Measurements from ENCODE around the gene RRBP1. TPM values are rescaled to one million over a fixed set of nuclear protein-coding genes. Genes with fewer than 3 reads are reported as not detected.

The RRBP1 gene
- total and polyA plus RNA-seq, 2 donors (not counting 3 experiments of a cell fraction or from before 2014, with no cell fraction given): 50.3 to 236 TPM

DNA sequence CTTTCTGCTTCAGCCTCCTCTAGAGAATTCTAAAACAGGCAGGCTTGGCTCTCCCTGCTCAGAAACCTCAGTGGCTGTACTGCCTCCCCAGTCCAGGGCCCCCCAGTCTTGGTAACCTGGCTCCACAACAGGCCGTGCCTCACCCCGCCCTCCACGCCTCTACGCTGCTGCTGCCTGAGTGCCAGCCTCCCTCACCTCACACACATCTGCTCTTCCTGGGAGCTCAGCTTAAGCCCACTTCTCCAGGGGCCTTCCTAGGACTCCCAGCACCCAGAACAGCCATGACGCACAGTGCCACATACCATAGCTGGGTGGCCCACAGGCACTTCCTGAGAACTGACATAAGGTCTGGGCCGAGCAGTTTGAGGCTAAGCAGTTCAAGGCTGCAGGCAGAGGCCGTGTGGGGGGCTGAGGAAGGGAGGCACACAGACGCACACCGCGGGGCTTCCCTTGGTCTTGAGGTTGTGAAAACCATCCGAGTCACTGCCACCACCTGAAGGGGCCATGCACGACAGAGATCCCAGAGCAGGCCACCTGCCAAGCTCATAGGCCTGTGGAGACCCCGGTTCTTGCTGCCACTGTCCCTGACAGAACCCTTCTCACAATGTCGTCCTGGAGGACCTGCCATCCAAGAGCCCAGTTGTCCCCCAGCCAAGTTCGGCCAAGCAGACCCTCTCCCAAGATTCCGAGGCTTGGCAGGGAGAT, 69.6 kb downstream of the RRBP1 start:
- H3K4me2 ChIP-seq (ENCODE audit: insufficient read depth, low read length): no peak overlapping the region
- POLR2A ChIA-PET: no interaction called here
- peak overlapping the region; percentile 15 for H3K27ac ChIP-seq (ENCODE audit: insufficient read depth, low read depth, low read length)
- intact Hi-C loops (cut with micrococcal nuclease) (loop anchor here (1.0 kb wide), 2 partner anchors 81 to 107 kb away; partner anchors contain the start of gene BFSP1), dilution Hi-C loops (cut with MboI; ENCODE audit: extremely low pct_ligation_motif_present, low sequenced_read_pairs) (no loop called here)
- CTCF ChIA-PET: interaction anchor here (0.9 to 7.7 kb wide), 3 partner anchors 43 to 107 kb away, joined by 3 to 89 read pairs (median 8); partner anchors contain the start of gene DSTN
- H2AFZ ChIP-seq (ENCODE audit: low read depth, low read length): no peak overlapping the region
- H4K20me1 ChIP-seq (replicated peaks; ENCODE audit: control insufficient read depth, extremely low read depth, insufficient read depth, low read length): no peaks in the 10 kb centered on the region
- FAIRE-seq: no peak
- TF ChIP-seq FOS (IDR thresholded peaks at IDR 0.05; ENCODE audit: borderline replicate concordance, insufficient read depth, low read length): no peak
- peak; percentile 14 for TF ChIP-seq POLR2AphosphoS5 (IDR thresholded peaks at IDR 0.05; ENCODE audit: insufficient read depth, low read depth, low read length)
- TF ChIP-seq, protein P1, sequence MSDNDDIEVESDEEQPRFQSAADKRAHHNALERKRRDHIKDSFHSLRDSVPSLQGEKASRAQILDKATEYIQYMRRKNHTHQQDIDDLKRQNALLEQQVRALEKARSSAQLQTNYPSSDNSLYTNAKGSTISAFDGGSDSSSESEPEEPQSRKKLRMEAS (IDR thresholded peaks at IDR 0.05; ENCODE audit: insufficient read depth, insufficient read length): no peak
- H3K4me1 ChIP-seq (ENCODE audit: control insufficient read depth, extremely low read depth, insufficient read depth, low read length): no peaks in the 10 kb centered on the region
- H3K9ac ChIP-seq (replicated peaks; ENCODE audit: extremely low read depth, insufficient read depth, low read length): no peak overlapping the region
- H3K4me3 ChIP-seq (replicated peaks in 1 of 3; ENCODE audit: insufficient read depth in 1 of 3, low read depth in 1 of 3, low read length in 3 of 3): no peak overlapping the region
- BruUV-seq (replicated peaks): TSS peak; percentile 1
- H3K27me3 ChIP-seq (ENCODE audit: control insufficient read depth in 2 of 2, insufficient read depth in 2 of 2, low read length in 2 of 2): no peaks in the 10 kb centered on the region
- no peak for DNase-seq (ENCODE audit: low read depth, low spot score)
- no peaks in the 10 kb centered on the region for H3K9me1 ChIP-seq (replicated peaks; ENCODE audit: control insufficient read depth, extremely low read depth, insufficient read depth, low read length)
- no peaks in the 10 kb centered on the region for H3K9me3 ChIP-seq (replicated peaks; ENCODE audit: control insufficient read depth, insufficient read depth, low read length)
- H3K36me3 ChIP-seq (ENCODE audit: control insufficient read depth in 2 of 2, extremely low read depth in 1 of 2, insufficient read depth in 2 of 2, low read length in 2 of 2): peaks cover 12 to 32% of the 10 kb centered on the region in 2 experiments
- H3K79me2 ChIP-seq (ENCODE audit: control insufficient read depth, insufficient read depth, low read length): no peaks in the 10 kb centered on the region

DNA sequence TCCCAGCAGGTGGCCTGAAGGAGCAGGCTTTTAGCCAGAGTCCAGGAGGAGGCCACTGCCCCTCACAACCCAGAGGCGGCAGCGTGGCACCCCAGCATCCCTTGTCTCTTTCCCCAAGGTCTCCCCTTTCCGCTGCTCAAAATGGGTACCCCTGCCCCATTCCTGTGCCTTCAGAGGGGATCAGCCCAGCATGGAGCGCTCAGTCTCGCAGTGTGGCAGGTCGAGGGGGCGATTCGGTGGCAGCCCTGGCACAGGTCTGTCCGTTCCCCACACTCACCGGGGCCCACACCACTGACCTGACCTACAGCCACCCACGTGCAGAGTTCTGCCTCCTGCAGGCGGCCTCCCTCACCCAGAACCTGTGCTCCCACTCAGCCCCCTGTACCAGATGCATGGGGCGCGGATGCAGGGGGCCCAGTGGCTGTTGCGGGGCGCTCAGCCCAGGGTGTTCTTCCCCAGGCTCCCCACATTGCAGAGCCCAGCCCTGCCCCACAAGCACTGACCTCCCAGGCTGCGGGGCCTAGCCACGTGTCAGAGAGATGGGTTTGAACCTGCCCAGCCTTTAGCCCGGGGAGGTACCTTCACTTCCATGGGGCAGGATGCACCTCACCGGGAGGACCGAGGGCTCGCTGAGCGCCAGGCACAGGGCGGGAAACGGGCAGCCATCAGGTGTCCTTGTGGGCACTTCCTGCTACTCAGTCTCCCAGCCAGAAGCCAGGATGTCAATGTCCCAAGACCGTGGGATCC, 70.3 kb downstream of the RRBP1 start:
- FAIRE-seq (no peak), DNase-seq (ENCODE audit: low read depth, low spot score) (no peak)
- CTCF ChIA-PET: interaction anchor here (0.8 to 7.7 kb wide), 5 partner anchors 42 to 106 kb away, joined by 3 to 89 read pairs (median 12); partner anchors contain the start of gene DSTN
- H3K9me1 ChIP-seq (replicated peaks; ENCODE audit: control insufficient read depth, extremely low read depth, insufficient read depth, low read length): no peaks in the 10 kb centered on the region
- H3K27ac ChIP-seq (ENCODE audit: insufficient read depth, low read depth, low read length): peak overlapping the region; percentile 15
- peaks cover 13 to 27% of the 10 kb centered on the region in 2 experiments for H3K36me3 ChIP-seq (ENCODE audit: control insufficient read depth in 2 of 2, extremely low read depth in 1 of 2, insufficient read depth in 2 of 2, low read length in 2 of 2)
- no peak overlapping the region for H3K4me3 ChIP-seq (replicated peaks in 1 of 3; ENCODE audit: insufficient read depth in 1 of 3, low read depth in 1 of 3, low read length in 3 of 3)
- no peak overlapping the region for H3K9ac ChIP-seq (replicated peaks; ENCODE audit: extremely low read depth, insufficient read depth, low read length)
- no peaks in the 10 kb centered on the region for H3K27me3 ChIP-seq (ENCODE audit: control insufficient read depth in 2 of 2, insufficient read depth in 2 of 2, low read length in 2 of 2)
- no peaks in the 10 kb centered on the region for H4K20me1 ChIP-seq (replicated peaks; ENCODE audit: control insufficient read depth, extremely low read depth, insufficient read depth, low read length)
- POLR2A ChIA-PET: interaction anchor here (1.0 kb wide), 1 partner anchor 17 kb away, joined by 3 read pairs; no protein-coding TSS in a partner anchor
- BruUV-seq (replicated peaks): no TSS peak
- intact Hi-C loops (cut with micrococcal nuclease): loop anchor here (1.0 kb wide), 4 partner anchors 42 to 106 kb away; partner anchors contain the start of gene BFSP1
- no peaks in the 10 kb centered on the region for H3K4me1 ChIP-seq (ENCODE audit: control insufficient read depth, extremely low read depth, insufficient read depth, low read length)
- no peak overlapping the region for H2AFZ ChIP-seq (ENCODE audit: low read depth, low read length)
- no peaks in the 10 kb centered on the region for H3K9me3 ChIP-seq (replicated peaks; ENCODE audit: control insufficient read depth, insufficient read depth, low read length)
- no peak overlapping the region for H3K4me2 ChIP-seq (ENCODE audit: insufficient read depth, low read length)
- TF ChIP-seq, protein P2, sequence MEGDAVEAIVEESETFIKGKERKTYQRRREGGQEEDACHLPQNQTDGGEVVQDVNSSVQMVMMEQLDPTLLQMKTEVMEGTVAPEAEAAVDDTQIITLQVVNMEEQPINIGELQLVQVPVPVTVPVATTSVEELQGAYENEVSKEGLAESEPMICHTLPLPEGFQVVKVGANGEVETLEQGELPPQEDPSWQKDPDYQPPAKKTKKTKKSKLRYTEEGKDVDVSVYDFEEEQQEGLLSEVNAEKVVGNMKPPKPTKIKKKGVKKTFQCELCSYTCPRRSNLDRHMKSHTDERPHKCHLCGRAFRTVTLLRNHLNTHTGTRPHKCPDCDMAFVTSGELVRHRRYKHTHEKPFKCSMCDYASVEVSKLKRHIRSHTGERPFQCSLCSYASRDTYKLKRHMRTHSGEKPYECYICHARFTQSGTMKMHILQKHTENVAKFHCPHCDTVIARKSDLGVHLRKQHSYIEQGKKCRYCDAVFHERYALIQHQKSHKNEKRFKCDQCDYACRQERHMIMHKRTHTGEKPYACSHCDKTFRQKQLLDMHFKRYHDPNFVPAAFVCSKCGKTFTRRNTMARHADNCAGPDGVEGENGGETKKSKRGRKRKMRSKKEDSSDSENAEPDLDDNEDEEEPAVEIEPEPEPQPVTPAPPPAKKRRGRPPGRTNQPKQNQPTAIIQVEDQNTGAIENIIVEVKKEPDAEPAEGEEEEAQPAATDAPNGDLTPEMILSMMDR (IDR thresholded peaks at IDR 0.05; ENCODE audit: extremely low read depth in 1 of 2, insufficient read depth in 1 of 2, low read depth in 1 of 2, low read length in 2 of 2): peak; percentile 28 to 49
- TF ChIP-seq MYC (IDR thresholded peaks at IDR 0.05; ENCODE audit: low read depth, low read length): no peak
- dilution Hi-C loops (cut with MboI; ENCODE audit: extremely low pct_ligation_motif_present, low sequenced_read_pairs): no loop called here
- H3K79me2 ChIP-seq (ENCODE audit: control insufficient read depth, insufficient read depth, low read length): no peaks in the 10 kb centered on the region
